Adrenal gland (tissue), 12 donors: ENCODE measurements around the gene FHDC1. TPM values are rescaled to one million over a fixed set of nuclear protein-coding genes. Genes with fewer than 3 reads are reported as not detected.

ENCODE experiments used
- DNase-seq, 7 donors: peaks; one replicate each; pipeline ENCODE4 v3.0.0-alpha.2; 2019 to 2020
- H3K27ac ChIP-seq, 5 donors: fragments of 200-600 bp; sonication (generic) in 4 of 5; 1 replicate in 3 of 5; 2 replicates in 2 of 5; pipeline versions ENCODE4 v1.5.1 to v1.8.0; 2016 to 2020; ENCODE audit warnings: mild to moderate bottlenecking in 1 of 5
- H3K27me3 ChIP-seq: fragments of 200-600 bp; 2 replicates; pipeline ENCODE4 v1.8.0; 2021
- H3K36me3 ChIP-seq, 2 donors: fragments of 200-600 bp; replicated peaks in 1 of 2; 1 replicate in 1 of 2; 2 replicates in 1 of 2; pipeline versions ENCODE4 v1.5.1 to v1.8.0; 2018 to 2022
- H3K4me1 ChIP-seq, 2 donors: fragments of 200-600 bp; replicated peaks in 1 of 2; 1 replicate in 1 of 2; 2 replicates in 1 of 2; pipeline versions ENCODE4 v1.5.1 to v1.8.0; 2018 to 2021
- H3K4me3 ChIP-seq, 4 donors: fragments of 200-600 bp; sonication (generic) in 3 of 4; one replicate each; pipeline ENCODE4 v1.5.1; 2016 to 2018
- H3K9me3 ChIP-seq, 3 donors: fragments of 200-600 bp; sonication (generic) in 1 of 3; replicated peaks in 1 of 3; 1 replicate in 2 of 3; 2 replicates in 1 of 3; pipeline versions ENCODE4 v1.5.1 to v1.8.0; 2016 to 2021
- POLR2A ChIP-seq, 2 donors: fragments of 450-650 bp; IDR thresholded peaks; one replicate each; pipeline ENCODE4 v1.6.1; 2017; ENCODE audit warnings: antibody characterized with exemption in 2 of 2, mild to moderate bottlenecking in 2 of 2, moderate library complexity in 1 of 2
- WGBS, 4 donors: extraction: QIAGEN DNeasy Blood & Tissue Kit in 2 of 4; methylation state at CpG; one replicate each; pipeline versions ENCODE4 v1.1.5 to v1.1.7; 2013 to 2017; 5-methylcytosine and 5-hydroxymethylcytosine counted together
- intact Hi-C, 2 donors: fragments of 100-400 bp; cut with DNase I; formaldehyde crosslinking; loops; one replicate each; pipeline versions ENCODE4 v1.14.1 to v1.15.0; 2022 to 2023
- polyA plus RNA-seq, 3 donors: library from polyadenylated mRNA; stranded (reverse); fragments of 200-250 nt in 2 of 3; fragments of 350-450 nt in 1 of 3; fragmentation: Illumina TruSeq in 1 of 3; extraction: RNeasy Lipid Tissue Mini Kit (QIAGEN cat#74804) in 1 of 3; gene quantifications; one replicate each; pipeline ENCODE4 v1.2.3, GENCODE V29; 2013 to 2014
- total RNA-seq, 9 donors: library from RNA; depleted of rRNA in 4 of 9; stranded (reverse); fragments of >200 nt in 4 of 9; fragments of 120-200 nt in 1 of 9; fragmentation: NEBNext Ultra II Directional in 1 of 9; extraction: Animal tissue kit (Norgen Biotek cat#: 25700) in 1 of 9; gene quantifications; one replicate each; pipeline versions ENCODE4 v1.1.0 to v1.2.4, GENCODE V29; 2013 to 2023
- TF ChIP-seq, protein P1 (sequence below), 6 experiments: fragments of 450-650 bp in 4 of 6; fragments of 200-600 bp in 2 of 6; sonication (generic) in 1 of 6; IDR thresholded peaks; 1 replicate in 5 of 6; 2 replicates in 1 of 6; pipeline versions ENCODE4 v1.5.1 to v1.8.0; 2016 to 2021; ENCODE audit warnings: antibody characterized with exemption in 6 of 6, mild to moderate bottlenecking in 2 of 6, moderate library complexity in 1 of 6
- donor health status: healthy with polysubstance abuse.
- donor health status: Bipolar disorder and iron deficiency.
- donor health status: DM: yes; HTN: yes; CAD: no.
- donor health status: DM: no; HTN: no; CAD: no.
- donor health status: DM: no; HTN: no; CAD: no.
- donor health status: DM: yes; HTN: yes; CAD: no.

FHDC1 gene
- total and polyA plus RNA-seq, 12 donors, result 0.09 to 1.2 (median 0.36) TPM

DNA sequence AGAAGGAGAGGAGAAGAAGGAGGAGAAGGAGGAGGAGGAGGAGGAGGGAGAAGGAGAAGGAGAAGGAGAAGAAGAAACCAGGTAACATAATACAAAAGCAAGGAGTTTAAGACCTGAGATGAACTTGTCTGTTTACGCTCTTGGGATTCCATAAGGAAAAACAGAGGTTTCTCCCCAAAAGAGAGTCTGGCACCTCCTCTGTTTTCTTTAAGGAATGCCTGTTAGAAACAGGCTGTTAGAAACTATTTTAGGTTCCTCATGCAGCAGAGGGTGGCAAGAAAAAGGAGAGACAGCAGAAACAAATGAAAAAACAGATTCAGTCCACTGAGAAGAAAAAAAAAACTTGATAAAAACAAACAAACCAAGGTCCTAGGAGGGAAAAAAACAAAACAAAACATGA lies 10.3 kb upstream of the FHDC1 start:
- intact Hi-C loops, result no loop called here
- 91 to 100% (median 96%) methylated on average over 1 of the region's 1 CpG for WGBS, 4 donors
- TF ChIP-seq, protein P1, sequence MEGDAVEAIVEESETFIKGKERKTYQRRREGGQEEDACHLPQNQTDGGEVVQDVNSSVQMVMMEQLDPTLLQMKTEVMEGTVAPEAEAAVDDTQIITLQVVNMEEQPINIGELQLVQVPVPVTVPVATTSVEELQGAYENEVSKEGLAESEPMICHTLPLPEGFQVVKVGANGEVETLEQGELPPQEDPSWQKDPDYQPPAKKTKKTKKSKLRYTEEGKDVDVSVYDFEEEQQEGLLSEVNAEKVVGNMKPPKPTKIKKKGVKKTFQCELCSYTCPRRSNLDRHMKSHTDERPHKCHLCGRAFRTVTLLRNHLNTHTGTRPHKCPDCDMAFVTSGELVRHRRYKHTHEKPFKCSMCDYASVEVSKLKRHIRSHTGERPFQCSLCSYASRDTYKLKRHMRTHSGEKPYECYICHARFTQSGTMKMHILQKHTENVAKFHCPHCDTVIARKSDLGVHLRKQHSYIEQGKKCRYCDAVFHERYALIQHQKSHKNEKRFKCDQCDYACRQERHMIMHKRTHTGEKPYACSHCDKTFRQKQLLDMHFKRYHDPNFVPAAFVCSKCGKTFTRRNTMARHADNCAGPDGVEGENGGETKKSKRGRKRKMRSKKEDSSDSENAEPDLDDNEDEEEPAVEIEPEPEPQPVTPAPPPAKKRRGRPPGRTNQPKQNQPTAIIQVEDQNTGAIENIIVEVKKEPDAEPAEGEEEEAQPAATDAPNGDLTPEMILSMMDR (IDR thresholded peaks at IDR 0.05), result no peak
- no peak for TF ChIP-seq POLR2A (IDR thresholded peaks at IDR 0.05)

GRCh38 chr4:152926959-152927358 lies 9.2 kb upstream of the FHDC1 start:
- Histone ChIP-seq H3K36me3 (no peaks in the 10 kb centered on the region), H3K9me3 (no peaks in the 10 kb centered on the region), H3K4me1 (no peaks in the 10 kb centered on the region), H3K4me3 (no peak overlapping the region), H3K27ac (no peak overlapping the region), H3K27me3 (no peaks in the 10 kb centered on the region)
- no peak for TF ChIP-seq POLR2A (IDR thresholded peaks at IDR 0.05)
- TF ChIP-seq, protein P1 (IDR thresholded peaks at IDR 0.05), result no peak
- DNase-seq, result no peak
- 86 to 92% (median 91%) methylated on average over 4 of the region's 4 CpGs for WGBS, 4 donors
- intact Hi-C loops, result no loop called here

More for the DNA sequence above, 10.3 kb upstream of the FHDC1 start:
- Histone ChIP-seq H3K4me3 (no peak overlapping the region), H3K36me3 (no peaks in the 10 kb centered on the region), H3K4me1 (no peaks in the 10 kb centered on the region), H3K9me3 (no peaks in the 10 kb centered on the region), H3K27me3 (no peaks in the 10 kb centered on the region), H3K27ac (no peak overlapping the region)
- no peak for DNase-seq

DNA sequence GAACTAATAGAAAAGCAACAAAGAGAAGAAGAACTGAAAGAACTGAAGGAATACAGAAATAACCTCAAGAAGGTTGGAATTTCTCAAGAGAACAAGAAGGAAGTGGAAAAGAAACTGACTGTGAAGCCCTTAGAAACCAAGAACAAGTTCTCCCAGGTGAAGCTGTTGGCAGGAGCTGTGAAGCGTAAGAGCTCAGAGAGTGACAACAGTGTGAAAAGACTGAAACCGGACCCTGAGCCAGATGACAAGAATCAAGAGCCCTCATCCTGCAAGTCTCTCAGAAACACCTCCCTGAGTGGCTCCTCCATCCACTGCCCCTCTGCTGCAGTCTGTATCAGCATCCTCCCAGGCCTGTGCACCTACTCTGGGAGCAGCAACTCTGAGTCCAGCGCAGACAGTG lies 8.4 kb upstream of the FHDC1 start:
- no peak for TF ChIP-seq POLR2A (IDR thresholded peaks at IDR 0.05)
- TF ChIP-seq, protein P1 (IDR thresholded peaks at IDR 0.05), result no peak
- H3K4me3 ChIP-seq, result no peak overlapping the region
- H3K9me3 ChIP-seq, result no peaks in the 10 kb centered on the region
- H3K27me3 ChIP-seq, result no peaks in the 10 kb centered on the region
- 84 to 91% (median 90%) methylated on average over 3 of the region's 3 CpGs for WGBS, 4 donors
- no peaks in the 10 kb centered on the region for H3K4me1 ChIP-seq
- H3K27ac ChIP-seq, result no peak overlapping the region
- DNase-seq, result no peak
- intact Hi-C loops, result no loop called here
- H3K36me3 ChIP-seq, result no peaks in the 10 kb centered on the region

GRCh38 chr4:152928286-152928685 lies 7.8 kb upstream of the FHDC1 start:
- Histone ChIP-seq H3K27ac (no peak overlapping the region), H3K27me3 (no peaks in the 10 kb centered on the region), H3K4me3 (no peak overlapping the region), H3K4me1 (no peaks in the 10 kb centered on the region), H3K36me3 (no peaks in the 10 kb centered on the region), H3K9me3 (no peaks in the 10 kb centered on the region)
- intact Hi-C loops, result no loop called here
- TF ChIP-seq, protein P1 (IDR thresholded peaks at IDR 0.05), result no peak
- TF ChIP-seq POLR2A (IDR thresholded peaks at IDR 0.05), result no peak
- WGBS, 4 donors, result 95 to 98% (median 97%) methylated on average over 4 of the region's 4 CpGs
- DNase-seq, result no peak
